Endothelial cell of hepatic sinusoid (primary cell): ENCODE data around the gene LRRC15.

Experiments used
- in situ Hi-C: cut with HindIII; loops from 2 replicates; pipeline ENCODE4 v1.10.0; 2017; ENCODE audit warnings: low sequenced_read_pairs

Gene LRRC15

DNA sequence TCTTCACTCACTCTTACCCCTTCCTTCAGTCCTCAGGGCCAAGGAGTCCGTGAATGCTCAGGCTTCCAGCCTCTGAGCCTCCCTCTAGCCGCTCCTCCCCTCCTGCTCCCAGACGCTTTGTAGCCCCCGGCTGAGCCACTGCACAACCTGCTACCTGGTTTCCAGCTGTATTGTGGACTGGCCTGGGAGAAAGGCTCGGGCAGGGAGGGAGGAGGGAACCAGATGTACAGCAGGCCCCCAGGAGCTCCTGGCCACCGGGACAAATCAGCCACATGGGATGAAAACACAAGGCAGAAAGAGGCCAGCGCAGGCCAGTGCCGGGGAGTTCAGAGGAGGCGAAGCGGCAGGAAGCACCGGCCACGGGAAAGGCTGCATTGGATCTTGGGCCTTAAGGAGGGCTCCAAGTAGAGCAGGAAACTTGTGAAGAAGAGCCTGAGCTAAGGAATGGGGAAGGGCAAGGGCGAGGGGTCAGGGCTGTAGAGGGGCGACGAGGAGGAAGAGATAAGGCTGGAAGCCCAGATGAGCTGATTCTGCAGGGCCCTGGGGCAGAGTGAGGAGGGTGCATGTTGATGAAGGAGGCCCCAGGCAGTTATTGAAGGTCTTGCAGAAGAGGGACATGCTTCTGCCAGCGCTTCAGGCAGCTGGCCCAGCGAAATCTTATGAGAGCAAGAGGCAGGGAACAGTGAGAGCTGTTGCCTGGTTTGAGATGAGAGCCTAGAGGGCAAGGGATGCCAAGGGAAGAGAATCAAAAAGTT lies 32.8 kb downstream of the LRRC15 start:
- in situ Hi-C loops: no loop called here

DNA sequence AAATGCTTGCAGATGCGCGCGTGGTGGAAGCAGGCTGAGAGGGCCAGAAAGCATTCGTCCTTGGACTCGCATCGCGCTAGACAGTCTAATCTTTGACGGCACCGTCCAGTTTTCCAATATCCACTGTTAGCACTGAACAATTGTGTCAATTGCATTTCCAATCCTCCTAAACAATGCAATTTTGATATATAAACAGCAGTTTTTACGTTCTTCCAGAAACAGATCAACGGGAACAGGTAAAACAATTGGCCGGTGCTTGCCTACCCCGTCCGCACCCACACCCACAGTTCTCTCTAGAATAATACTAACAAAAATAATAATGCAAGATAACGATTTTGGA lies 35.6 kb downstream of the LRRC15 start:
- in situ Hi-C loops: no loop called here

DNA sequence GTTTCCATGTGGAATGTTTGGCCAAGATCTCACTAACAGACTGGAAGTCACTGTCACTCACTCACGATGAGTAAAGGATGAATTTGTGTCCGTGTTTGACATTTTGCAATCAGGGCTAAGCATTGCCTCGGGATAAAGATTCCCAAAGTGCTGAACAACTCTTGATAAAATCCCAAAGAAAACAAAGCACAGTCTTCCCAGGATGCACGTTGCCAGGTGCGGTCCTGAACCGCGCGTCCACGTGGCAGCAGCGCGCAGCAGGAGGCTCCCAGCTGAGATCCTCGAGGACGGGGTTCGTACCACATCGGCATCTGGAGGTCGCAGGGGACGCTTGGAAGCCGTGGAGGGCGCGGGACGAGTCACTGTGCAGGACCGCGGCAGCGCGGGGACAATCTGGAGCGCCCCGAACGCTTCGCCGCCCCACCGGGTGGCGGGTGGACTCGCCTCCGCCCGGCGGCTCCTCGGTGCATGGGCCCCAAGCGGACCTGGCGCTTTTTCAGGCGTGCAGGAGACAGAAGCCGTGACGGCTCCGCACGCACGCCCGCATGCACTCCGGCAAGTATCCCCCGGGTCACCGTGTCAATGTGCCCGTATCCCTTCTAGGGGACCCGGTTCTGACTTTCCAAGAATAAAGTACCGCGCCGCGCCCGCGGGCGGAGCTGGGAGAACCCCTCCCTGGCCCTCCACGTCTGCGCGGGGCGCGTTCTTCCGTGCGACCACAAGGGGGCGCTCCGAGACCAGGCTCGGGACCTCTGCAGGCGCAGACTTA lies 36.1 kb downstream of the LRRC15 start:
- in situ Hi-C loops: no loop called here

DNA sequence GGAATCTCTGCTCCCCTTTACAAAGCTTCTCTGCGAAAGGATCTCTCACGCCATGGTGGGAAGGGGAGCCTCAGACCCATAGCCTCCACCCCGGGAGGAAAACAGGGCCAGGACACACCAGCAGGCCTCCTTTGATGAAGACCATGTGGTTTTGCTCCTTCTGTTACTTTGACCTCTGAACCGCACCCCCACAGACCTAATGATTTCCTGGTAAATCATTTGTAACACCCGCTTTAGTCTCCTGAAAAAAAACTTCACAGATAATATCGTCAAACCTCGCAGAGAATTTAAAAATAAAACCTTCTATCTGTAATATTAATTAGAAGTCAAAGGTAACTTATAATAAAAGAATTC lies 36.7 kb downstream of the LRRC15 start:
- in situ Hi-C loops: no loop called here

DNA sequence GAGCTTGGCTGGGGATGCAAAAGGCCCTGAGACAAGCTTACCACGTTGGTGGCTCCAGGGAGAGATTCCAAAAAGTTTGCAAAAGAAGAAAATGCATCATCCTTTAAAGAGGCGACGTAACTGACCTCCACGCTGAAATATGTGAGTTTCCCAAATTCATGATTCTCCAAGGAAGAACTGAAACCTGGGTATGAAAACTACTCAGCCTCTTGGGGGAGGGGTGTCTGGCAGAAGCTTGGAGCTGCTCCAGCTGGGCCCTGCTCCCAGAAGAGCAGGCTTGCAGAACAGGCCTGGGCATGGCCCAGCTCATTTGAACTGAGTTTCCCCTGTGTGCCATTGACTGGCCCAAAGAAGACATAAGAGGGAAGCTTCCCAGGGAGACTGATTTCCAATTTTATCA lies 39.0 kb downstream of the LRRC15 start:
- in situ Hi-C loops: no loop called here

DNA sequence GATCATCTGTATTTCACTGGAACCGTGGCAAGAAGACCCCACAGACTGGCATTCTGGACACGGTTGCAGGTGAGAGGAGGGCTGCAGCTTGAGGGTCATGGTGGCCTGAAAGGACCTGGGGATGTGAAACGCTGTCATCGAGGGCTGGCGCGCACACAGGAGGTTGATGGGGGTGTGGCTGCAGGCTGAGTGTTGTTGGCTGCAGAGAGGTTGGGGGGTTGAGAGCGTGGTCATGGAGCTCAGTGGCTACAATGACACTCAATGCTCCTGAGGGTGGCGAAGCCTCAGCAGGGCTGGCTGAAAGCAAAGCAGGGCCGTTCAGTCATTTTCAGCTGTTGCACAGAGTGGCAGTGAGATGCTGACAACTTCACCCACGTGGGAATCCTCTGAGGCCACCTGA lies 39.4 kb downstream of the LRRC15 start:
- in situ Hi-C loops: no loop called here

DNA sequence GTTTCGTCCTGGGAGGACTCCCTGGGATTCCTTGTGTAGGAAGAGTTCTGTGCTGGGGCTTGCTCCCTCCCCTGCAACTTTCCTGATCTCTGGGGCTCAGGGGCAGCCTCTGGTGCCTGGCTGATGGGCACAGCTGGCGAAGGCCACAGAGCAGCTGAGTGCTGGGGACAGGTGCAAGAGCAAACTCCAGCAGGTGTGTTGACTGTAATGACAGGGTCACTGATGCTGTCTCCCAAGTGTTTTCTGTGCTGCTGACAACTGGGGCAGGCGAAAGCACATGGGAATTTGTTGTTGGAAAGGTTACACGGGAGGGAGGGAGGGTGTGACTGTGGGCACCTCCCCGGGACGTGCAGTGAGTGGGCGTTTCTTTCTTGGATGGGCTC lies 40.0 kb downstream of the LRRC15 start:
- in situ Hi-C loops: loop anchor here (5.0 kb wide), 1 partner anchor 42 kb away; no protein-coding TSS in a partner anchor

DNA sequence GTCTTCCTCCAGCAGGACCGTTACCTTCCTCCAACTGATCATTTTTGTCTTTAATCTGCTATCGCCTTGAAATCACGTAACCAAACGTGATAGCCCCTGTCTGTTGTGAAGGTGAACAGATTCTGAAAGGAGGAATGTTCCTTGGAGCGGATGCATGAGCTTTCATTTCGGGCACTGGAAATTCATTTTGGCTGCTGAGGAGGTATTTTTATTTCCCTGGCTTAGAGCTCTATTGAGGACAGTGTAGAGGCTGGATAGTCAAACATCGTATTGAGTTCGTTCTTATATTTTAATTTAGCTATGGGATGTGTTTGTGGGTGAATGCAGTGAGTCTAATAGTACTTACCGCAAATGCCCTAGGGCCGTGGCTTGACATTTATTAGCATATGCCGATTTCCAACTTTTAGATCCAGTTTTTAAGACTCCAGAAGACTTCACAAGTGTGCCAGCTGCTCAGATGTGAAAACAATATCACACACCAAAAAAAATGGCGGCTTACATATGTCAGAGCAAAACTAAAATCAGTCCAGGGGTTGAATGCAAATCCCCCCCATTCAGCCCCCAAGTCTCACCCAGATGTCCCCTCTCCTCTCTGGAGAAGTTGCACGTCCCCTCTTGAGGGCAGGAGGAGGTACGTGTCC lies 40.5 kb downstream of the LRRC15 start:
- in situ Hi-C loops: loop anchor here (5.0 kb wide), 1 partner anchor 42 kb away; no protein-coding TSS in a partner anchor

DNA sequence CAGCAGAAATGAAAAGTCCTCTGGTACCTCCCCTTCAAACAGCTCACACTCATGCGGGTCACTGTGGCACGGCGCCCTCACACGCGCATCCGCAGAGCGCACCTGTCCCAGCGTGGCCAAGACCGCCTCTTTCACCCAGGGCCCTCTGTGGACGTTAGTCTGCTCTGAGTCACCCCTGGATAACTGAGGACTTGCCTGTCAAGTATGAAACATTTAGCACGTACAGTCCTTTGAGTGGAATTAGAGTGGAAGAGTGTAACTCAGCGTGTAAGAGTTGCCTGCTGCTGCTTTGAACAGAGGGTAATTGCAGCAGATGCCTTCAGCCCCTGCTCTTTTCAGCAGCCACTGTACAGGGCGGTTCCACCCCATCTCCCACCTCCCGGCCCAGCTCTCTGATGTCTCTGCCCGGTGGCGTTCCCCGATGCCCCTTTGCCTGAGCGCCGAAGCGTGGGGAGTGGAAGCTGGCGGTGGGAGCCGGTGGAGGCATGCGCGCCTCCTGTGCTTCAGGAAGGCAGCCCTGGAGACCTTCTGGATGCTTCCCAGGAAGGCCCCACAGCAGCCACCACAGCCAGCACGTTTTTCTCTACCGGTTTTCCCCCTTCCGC lies 41.4 kb downstream of the LRRC15 start:
- in situ Hi-C loops: loop anchor here (5.0 kb wide), 1 partner anchor 41 kb away; no protein-coding TSS in a partner anchor

DNA sequence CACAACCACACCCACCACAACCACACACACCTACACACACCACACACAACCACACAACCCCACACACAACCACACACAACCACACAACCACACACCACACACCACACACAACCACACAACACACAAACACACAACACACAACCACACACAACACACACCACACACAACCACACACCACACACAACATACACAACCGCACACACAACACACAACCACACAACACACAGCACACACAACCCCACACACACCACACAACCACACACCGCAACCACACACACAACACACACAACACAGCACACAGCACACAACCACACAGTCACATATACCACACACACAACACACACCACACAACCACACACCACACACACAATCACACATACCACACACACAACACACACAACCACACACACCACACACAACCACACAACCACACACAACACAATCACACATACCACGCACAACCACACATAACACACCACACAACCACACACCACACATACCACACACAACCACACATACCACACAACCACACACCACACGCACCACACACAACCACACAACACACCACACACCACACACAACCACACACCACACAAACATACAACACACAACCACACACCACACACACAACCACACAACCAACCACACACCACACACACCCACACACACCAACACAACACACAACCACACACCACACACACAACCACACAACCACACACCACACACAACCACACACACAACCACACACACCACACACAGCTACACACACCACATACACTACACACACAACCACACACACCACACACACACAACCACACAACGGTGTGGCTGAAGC lies 42.1 kb downstream of the LRRC15 start:
- in situ Hi-C loops: loop anchor here (5.0 kb wide), 1 partner anchor 40 kb away; no protein-coding TSS in a partner anchor

DNA sequence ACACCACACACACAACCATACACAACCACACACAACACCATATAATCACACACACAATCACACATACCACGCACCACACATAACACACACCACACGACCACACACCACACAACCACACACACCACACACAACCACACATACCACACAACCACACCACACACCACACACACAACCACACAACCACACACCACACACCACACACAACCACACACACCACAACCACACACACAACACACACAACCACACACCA lies 42.6 kb downstream of the LRRC15 start:
- in situ Hi-C loops: loop anchor here (5.0 kb wide), 1 partner anchor 40 kb away; no protein-coding TSS in a partner anchor

DNA sequence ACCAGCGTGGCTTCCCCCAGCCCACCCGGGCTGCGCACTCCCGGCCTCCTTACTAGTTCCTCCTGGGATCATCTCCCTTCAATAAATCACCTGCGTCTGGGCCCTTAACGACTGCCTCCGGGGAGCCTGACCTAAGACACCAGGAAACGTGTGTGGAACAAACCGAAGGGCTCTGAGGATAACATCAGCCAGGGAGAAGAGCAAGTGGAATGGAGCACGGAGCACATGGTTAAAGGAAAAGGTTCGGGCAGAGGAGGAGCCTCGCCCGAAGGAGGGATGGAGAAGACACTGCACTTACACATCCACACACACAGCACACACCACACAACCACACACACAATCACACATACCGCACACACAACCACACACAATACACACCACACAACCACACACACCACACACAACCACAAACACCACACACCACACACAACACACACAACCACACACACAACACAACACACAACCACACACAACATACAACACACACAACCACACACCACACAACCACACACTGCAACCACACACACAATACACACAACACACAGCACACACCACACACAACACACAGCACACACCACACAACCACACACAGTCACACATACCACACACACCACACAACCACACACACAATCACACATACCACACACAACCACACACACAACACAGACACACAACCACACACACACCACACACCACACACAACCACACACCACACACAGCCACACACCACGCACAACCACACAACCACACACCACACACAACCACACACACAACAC lies 43.2 kb downstream of the LRRC15 start:
- in situ Hi-C loops: loop anchor here (5.0 kb wide), 1 partner anchor 39 kb away; no protein-coding TSS in a partner anchor

DNA sequence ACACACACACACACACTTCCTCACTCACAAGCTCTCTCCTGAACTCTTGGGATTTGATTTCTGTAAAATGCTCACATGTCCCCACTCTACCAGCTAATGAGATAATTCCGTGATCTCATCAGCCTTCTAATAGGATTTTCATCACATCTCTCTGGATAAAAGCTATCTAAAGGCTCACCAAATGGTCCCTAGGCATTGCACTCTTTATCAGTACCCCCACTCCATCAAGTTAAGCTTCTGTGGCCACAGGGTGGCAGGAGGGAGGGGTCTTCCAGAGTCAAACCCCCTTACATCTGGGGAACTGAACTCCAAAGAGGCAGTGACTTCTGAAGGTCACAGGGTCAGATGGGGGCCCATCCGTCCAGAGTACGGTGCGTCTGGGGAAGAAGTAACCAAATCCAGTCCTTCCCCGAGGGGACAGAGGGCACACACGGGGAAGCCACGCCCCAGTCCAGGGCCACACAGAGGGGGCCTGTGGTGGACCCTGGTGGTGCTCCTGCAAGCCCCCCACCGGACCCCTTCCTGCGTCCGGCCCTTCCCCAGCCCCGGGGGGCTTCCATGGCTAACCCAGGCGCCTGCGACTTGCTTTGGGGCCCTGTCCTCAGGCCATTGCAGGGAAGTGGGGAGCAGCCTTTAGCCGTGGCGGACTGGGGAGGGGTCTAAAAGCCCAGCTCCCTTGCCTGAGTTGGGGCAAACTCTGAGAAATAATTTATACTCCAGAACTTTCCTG lies 44.0 kb downstream of the LRRC15 start:
- in situ Hi-C loops: loop anchor here (5.0 kb wide), 1 partner anchor 38 kb away; no protein-coding TSS in a partner anchor

DNA sequence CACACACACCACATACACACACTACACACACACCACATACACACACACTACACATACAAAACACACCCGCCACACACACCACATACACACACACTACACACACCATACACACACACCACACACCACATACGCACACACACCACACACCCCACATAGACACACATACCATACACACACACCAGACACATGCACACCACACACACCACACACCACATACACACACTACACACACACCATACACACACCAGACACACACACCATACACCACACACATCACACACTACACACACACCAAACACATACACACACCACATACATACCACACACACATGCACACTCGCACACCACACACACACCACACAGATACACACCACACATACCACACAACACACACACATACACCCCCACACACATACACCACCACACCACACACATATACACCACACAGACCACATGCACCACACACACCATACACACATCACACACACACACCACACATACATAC lies 44.7 kb downstream of the LRRC15 start:
- in situ Hi-C loops: loop anchor here (5.0 kb wide), 1 partner anchor 38 kb away; no protein-coding TSS in a partner anchor

DNA sequence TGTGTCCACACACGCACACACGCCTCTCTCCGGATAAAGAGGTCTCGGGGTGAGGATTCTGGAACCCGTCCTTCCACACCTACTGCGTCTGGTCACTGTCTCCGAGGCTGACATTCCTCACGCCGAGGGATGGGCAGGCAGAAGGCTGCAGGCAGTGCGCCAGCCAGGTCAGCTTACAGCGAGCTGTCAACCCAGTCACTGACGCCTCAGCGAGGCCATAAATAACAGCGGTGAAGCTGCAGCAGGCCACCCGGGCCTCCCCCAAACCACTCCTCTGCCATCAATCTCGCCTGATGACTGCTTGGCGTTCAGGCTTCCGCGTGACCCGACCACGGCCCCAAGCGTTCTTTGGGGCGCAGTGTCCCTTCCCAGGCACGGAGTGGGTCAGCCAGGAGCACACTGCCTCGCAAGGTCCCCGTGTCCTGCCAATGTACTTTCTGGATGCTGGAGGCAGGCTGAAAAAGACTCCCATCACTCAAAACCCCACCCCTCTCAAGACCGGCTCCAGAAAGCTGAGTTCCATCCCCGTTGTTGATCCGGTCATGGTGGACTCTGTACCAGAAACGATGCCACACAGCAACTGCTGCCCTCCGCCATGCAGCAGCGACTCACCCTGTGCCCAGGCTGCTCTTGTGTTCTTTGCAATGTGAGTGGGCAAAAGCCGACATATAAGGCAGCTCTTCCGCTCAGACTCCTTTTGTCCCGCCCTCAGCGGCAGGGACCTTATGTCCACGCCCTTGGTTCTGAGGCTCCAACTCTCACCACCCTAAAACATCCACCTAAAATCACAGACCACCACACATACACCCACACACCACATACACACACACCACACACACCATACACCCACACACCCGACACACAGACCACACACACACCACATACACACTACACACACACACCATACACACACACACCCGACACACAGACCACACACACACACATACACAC lies 45.5 kb downstream of the LRRC15 start:
- in situ Hi-C loops: no loop called here

DNA sequence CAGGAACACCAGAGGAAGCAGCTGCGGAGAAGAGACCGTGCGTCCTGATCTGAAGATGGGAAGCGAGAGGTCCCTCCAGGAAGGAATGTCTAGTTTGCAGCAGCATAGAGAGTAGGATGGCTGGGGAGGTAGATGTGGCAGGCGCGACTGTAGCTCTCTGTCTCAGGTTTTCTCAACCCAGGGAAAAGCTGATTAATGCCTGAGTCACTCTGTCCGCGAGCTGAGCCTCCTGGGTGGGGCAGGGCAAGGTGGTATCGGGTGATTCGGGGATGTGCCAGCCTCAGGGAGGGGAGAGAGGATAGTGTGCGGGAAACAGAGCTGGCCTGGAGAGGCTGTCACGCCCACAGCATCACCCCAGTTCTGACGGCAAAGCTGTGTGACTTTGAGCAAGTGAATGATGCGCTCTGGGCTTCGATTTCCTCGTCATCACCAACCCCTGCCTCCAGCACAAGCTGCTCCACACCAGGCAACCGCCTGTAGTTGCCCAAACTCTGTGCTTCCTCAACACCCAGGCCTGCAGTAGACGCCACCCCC lies 46.8 kb downstream of the LRRC15 start:
- in situ Hi-C loops: no loop called here
